Psoas muscle (tissue), 8 donors: ENCODE measurements around the gene WDR91. TPM values are rescaled to one million over a fixed set of nuclear protein-coding genes. Genes with fewer than 3 reads are reported as not detected.

ENCODE experiments used
- ATAC-seq, 4 donors: fragments of 200-7000 bp; cut with Tn5 transposase; one replicate each; pipeline ENCODE4 v1.9.1; 2020; ENCODE audit warnings: moderate library complexity in 3 of 4, mild to moderate bottlenecking in 2 of 4
- DNase-seq, 2 donors: peaks; one replicate each; pipeline ENCODE4 v3.0.0-alpha.2; 2020
- H3K27ac ChIP-seq: fragments of 200-600 bp; one replicate; pipeline ENCODE4 v1.8.0; 2022
- H3K27me3 ChIP-seq, 3 donors: fragments of 200-600 bp in 1 of 3; one replicate each; pipeline versions ENCODE4 v1.6.1 to v1.8.0; 2013 to 2022; ENCODE audit warnings: low read length in 2 of 3, mild to moderate bottlenecking in 2 of 3, moderate library complexity in 1 of 3; ENCODE audit not compliant: insufficient read depth in 3 of 3
- H3K36me3 ChIP-seq, 2 donors: fragments of 200-600 bp in 1 of 2; one replicate each; pipeline versions ENCODE4 v1.6.1 to v1.8.0; 2013 to 2022; ENCODE audit warnings: low read depth in 1 of 2, mild to moderate bottlenecking in 1 of 2, moderate library complexity in 1 of 2; ENCODE audit not compliant: insufficient read depth in 1 of 2
- H3K4me1 ChIP-seq: fragments of 200-600 bp; one replicate; pipeline ENCODE4 v1.8.0; 2022
- H3K4me3 ChIP-seq: fragments of 200-600 bp; one replicate; pipeline ENCODE4 v1.8.0; 2022; ENCODE audit warnings: mild to moderate bottlenecking
- H3K9me3 ChIP-seq: fragments of 200-600 bp; one replicate; pipeline ENCODE4 v1.8.0; 2022
- CTCF ChIP-seq: fragments of 200-600 bp; IDR thresholded peaks from one replicate; pipeline ENCODE4 v1.8.0; 2022; ENCODE audit warnings: antibody characterized with exemption
- WGBS, 3 donors: extraction: QIAGEN DNeasy Blood & Tissue Kit; methylation state at CpG; one replicate each; pipeline versions ENCODE4 v1.1.6 to v1.1.7; 2013; 5-methylcytosine and 5-hydroxymethylcytosine counted together
- intact Hi-C, 2 donors: fragments of 100-400 bp; cut with DNase I; formaldehyde crosslinking; loops; one replicate each; pipeline versions ENCODE4 v1.11.0 to v1.14.2; 2022
- polyA plus RNA-seq, 3 donors: library from polyadenylated mRNA; stranded (reverse); fragments of 200-250 nt; gene quantifications; one replicate each; pipeline ENCODE4 v1.2.3, GENCODE V29; 2013
- total RNA-seq, 4 donors: library from RNA; stranded (reverse); fragmentation: NEBNext Ultra II Directional in 2 of 4; extraction: Animal tissue kit (Norgen Biotek cat#: 25700) in 2 of 4; gene quantifications; one replicate each; pipeline versions ENCODE4 v1.2.1 to v1.2.4, GENCODE V29; 2021 to 2023
- donor health status: healthy with polysubstance abuse.
- donor health status: DM: no; HTN: no; CAD: no; lungs with moderate emphysema.
- donor health status: Bipolar disorder and iron deficiency.
- donor health status: healthy.
- donor health status: DM: yes; HTN: yes; CAD: no.
- donor health status: DM: no; HTN: no; CAD: no.
- donor health status: DM: no; HTN: no; CAD: no.
- donor health status: DM: yes; HTN: yes; CAD: no.

The WDR91 gene
- total and polyA plus RNA-seq, 7 donors, result 2.7 to 23.6 (median 4.8) TPM

- peak overlapping the region; percentile 97 for H3K27ac ChIP-seq
- intact Hi-C loops, result no loop called here
- H3K9me3 ChIP-seq, result no peaks in the 10 kb centered on the region
- WGBS, 3 donors, result 17 to 41% (median 22%) methylated on average over 8 of the region's 8 CpGs
- peak overlapping the region; percentile 78 for H3K4me3 ChIP-seq
- no peak for TF ChIP-seq CTCF
- peaks cover 0 to 24% of the 10 kb centered on the region in 2 donors for H3K36me3 ChIP-seq
- DNase-seq (peak; percentile 38 to 67), ATAC-seq (peak; percentile 38 to 57 (median 56))
- peaks cover 44% of the 10 kb centered on the region for H3K4me1 ChIP-seq
- H3K27me3 ChIP-seq, result no peaks in the 10 kb centered on the region
Observed at GRCh38 chr7:135150072-135150782, 61.1 kb downstream of the WDR91 start.

- peaks cover 0 to 24% of the 10 kb centered on the region in 2 donors for H3K36me3 ChIP-seq
- peak within 1 kb of the TSS; percentile 78 for H3K4me3 ChIP-seq
- H3K27ac ChIP-seq, result peak within 1 kb of the TSS; percentile 97
- peak in 1 of 2 donors; percentile 77 for DNase-seq
- intact Hi-C loops, result loop anchor here (2.0 to 5.0 kb wide), 3 partner anchors 17 to 161 kb away; partner anchors contain the start of gene AGBL3 (in 1 of the 2)
- TF ChIP-seq CTCF, result no peak
- 6 to 23% (median 13%) methylated on average over 13 of the region's 13 CpGs for WGBS, 3 donors
- peak; percentile 73 to 84 (median 79) for ATAC-seq
- H3K4me1 ChIP-seq, result peaks cover 40% of the 10 kb centered on the region
- H3K27me3 ChIP-seq, result no peaks in the 10 kb centered on the region
- no peaks in the 10 kb centered on the region for H3K9me3 ChIP-seq
Observed at GRCh38 chr7:135147899-135148721, 63.2 kb downstream of the WDR91 start, which contains the start of gene TMEM140. TSS of gene TMEM140 (plus strand) at chr7:135148072. CDS start at chr7:135164442, 16,370 bp downstream.

DNA sequence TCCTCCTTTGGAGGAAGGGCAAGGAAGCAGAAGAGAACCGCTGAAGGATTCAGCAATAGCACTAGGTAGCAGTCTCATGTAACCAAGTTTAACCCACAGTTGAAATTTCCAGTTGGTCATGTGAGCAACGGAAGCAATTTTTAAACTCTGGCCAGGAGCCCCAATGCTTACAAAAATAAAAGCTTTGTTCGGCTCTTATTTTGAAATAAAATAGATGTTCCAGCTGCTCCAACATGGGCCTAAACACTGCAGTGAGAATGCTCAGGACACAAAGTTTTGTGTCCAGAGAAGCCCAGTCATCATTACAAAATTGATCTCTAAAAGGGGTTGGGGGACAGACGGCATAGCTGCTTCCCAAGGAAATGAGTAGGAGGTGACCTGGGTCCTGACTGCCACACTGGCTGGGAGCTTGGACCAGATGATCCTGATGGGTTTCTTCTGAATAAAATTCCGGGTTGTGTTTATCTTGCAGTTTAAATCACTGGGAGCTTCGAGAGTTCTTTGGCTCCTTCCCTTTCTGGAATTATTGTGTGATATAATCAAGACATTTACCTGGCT lies 63.9 kb downstream of the WDR91 start:
- Histone ChIP-seq H3K27me3 (no peaks in the 10 kb centered on the region), H3K4me1 (peaks cover 40% of the 10 kb centered on the region), H3K9me3 (no peaks in the 10 kb centered on the region), H3K27ac (peak overlapping the region; percentile 97), H3K36me3 (peaks cover 0 to 18% of the 10 kb centered on the region in 2 donors), H3K4me3 (peak overlapping the region; percentile 78)
- ATAC-seq, result peak; percentile 72 to 77 (median 74)
- 2 to 12% (median 5%) methylated on average over 6 of the region's 6 CpGs for WGBS, 3 donors
- DNase-seq, result no peak
- no peak for TF ChIP-seq CTCF
- intact Hi-C loops, result loop anchor here in 1 of 2 donors (5.0 kb wide), 1 partner anchor 160 kb away; the partner anchor contains the start of gene AGBL3

DNA sequence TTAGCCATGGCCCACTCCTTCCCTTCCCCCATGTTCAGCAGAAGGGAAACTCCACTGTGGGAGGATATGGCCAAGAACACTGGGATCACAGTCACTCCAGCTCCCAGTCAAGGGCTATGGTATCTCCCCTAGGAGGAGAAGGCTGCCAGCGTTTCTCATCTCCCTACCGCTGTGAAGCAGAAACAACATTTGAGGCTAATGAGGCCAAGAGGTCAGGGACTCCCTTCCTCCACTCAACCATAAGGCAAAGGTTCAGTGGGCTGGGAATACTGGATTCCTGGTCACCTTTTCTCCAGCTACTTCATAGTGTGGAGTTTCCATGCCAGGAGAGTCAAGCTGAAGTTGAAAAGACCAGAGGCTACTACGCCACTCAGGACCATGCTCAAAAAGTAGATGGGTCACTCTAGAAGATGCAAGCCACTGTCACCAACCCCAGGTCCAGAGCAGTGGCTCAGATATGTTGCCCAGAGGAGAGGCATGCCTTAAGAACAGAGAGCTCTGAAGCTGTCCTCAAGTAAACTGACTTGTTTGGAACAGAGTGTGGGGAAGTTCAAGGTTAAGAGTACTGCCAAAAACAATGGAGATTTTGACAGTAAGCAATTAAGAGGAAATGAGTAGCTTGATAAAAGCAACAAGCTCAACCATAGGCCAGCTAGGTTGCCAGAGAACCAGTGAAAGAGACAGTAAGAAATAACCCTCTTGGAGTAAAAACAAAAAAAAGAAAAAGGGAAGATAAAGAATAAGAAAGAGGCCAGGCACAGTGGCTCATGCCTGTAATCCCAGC lies 67.2 kb downstream of the WDR91 start:
- DNase-seq (no peak), ATAC-seq (no peak)
- Histone ChIP-seq H3K4me3 (no peak overlapping the region), H3K27ac (peak overlapping the region; percentile 13), H3K4me1 (peaks cover 20% of the 10 kb centered on the region), H3K36me3 (no peaks in the 10 kb centered on the region), H3K9me3 (no peaks in the 10 kb centered on the region), H3K27me3 (no peaks in the 10 kb centered on the region)
- no peak for TF ChIP-seq CTCF
- 78 to 88% (median 81%) methylated on average over 3 of the region's 3 CpGs for WGBS, 3 donors
- intact Hi-C loops, result no loop called here
